ENCODE results near the gene TRAPPC3. TPM values are rescaled to one million over a fixed set of nuclear protein-coding genes. Genes with fewer than 3 reads are reported as not detected.

TRAPPC3 gene
- total RNA-seq, 2 experiments from 2014 or later = 56.7 to 56.8 TPM

GRCh38 chr1:36109041-36109679 is 40.1 kb downstream of the TRAPPC3 start:
- Mint-ChIP-seq H3K4me1 (ENCODE audit: low read depth) (peaks cover 17% of the 10 kb centered on the region), H3K4me3 (no peak overlapping the region)
- POLR2A ChIA-PET = no interaction called here

GRCh38 chr1:36108314-36108713 is 41.0 kb downstream of the TRAPPC3 start:
- H3K27me3 Mint-ChIP-seq = no peaks in the 10 kb centered on the region
- ChIA-PET POLR2A (no interaction called here), CTCF (interaction anchor here (0.7 to 1.7 kb wide), 3 partner anchors 27 to 177 kb away, joined by 3 to 4 read pairs (median 4); no protein-coding TSS in a partner anchor)
- no peak overlapping the region for H3K4me3 Mint-ChIP-seq
- intact Hi-C loops (cut with micrococcal nuclease) = no loop called here
- no peak overlapping the region for H3K27ac Mint-ChIP-seq
- no peaks in the 10 kb centered on the region for H3K36me3 Mint-ChIP-seq
- DNase-seq = no peak
- no peaks in the 10 kb centered on the region for H3K9me3 Mint-ChIP-seq
- peaks cover 17% of the 10 kb centered on the region for H3K4me1 Mint-ChIP-seq (ENCODE audit: low read depth)

More at GRCh38 chr1:36109041-36109679, 40.1 kb downstream of the TRAPPC3 start:
- Mint-ChIP-seq H3K36me3 (no peaks in the 10 kb centered on the region), H3K27me3 (no peaks in the 10 kb centered on the region), H3K27ac (no peak overlapping the region), H3K9me3 (no peaks in the 10 kb centered on the region)
- peak; percentile 62 for DNase-seq
- intact Hi-C loops (cut with micrococcal nuclease) = no loop called here
- CTCF ChIA-PET = interaction anchor here (0.6 to 1.7 kb wide), 4 partner anchors 24 to 176 kb away, joined by 3 to 4 read pairs (median 3); no protein-coding TSS in a partner anchor

- ChIA-PET CTCF (interaction anchor here (0.6 to 1.5 kb wide), 3 partner anchors 26 to 81 kb away, joined by 3 to 5 read pairs (median 4); no protein-coding TSS in a partner anchor), POLR2A (no interaction called here)
- no peaks in the 10 kb centered on the region for H3K9me3 Mint-ChIP-seq
- DNase-seq = no peak
- no peak overlapping the region for H3K4me3 Mint-ChIP-seq
- intact Hi-C loops (cut with micrococcal nuclease) = no loop called here
- no peaks in the 10 kb centered on the region for H3K27me3 Mint-ChIP-seq
- H3K27ac Mint-ChIP-seq = no peak overlapping the region
- peaks cover 17% of the 10 kb centered on the region for H3K4me1 Mint-ChIP-seq (ENCODE audit: low read depth)
- no peaks in the 10 kb centered on the region for H3K36me3 Mint-ChIP-seq
Measured at GRCh38 chr1:36107394-36107793, 41.9 kb downstream of the TRAPPC3 start.

- Mint-ChIP-seq H3K4me1 (ENCODE audit: low read depth) (peaks cover 16% of the 10 kb centered on the region), H3K9me3 (no peaks in the 10 kb centered on the region), H3K4me3 (no peak overlapping the region), H3K27ac (no peak overlapping the region), H3K27me3 (no peaks in the 10 kb centered on the region), H3K36me3 (no peaks in the 10 kb centered on the region)
- ChIA-PET POLR2A (no interaction called here), CTCF (interaction anchor here (1.0 to 1.5 kb wide), 3 partner anchors 27 to 82 kb away, joined by 4 to 5 read pairs (median 4); no protein-coding TSS in a partner anchor)
- DNase-seq = no peak
- intact Hi-C loops (cut with micrococcal nuclease) = no loop called here
Measured at GRCh38 chr1:36106269-36106668, 43.0 kb downstream of the TRAPPC3 start.

- no peaks in the 10 kb centered on the region for H3K4me1 Mint-ChIP-seq (ENCODE audit: low read depth)
- no peaks in the 10 kb centered on the region for H3K27me3 Mint-ChIP-seq
- no peak overlapping the region for H3K4me3 Mint-ChIP-seq
- no peak overlapping the region for H3K27ac Mint-ChIP-seq
- CTCF ChIA-PET = interaction anchor here (1.9 to 6.4 kb wide), 3 partner anchors 33 to 185 kb away, joined by 11 to 52 read pairs (median 15); no protein-coding TSS in a partner anchor
- no peaks in the 10 kb centered on the region for H3K9me3 Mint-ChIP-seq
- no peaks in the 10 kb centered on the region for H3K36me3 Mint-ChIP-seq
- intact Hi-C loops (cut with micrococcal nuclease) = no loop called here
- POLR2A ChIA-PET = no interaction called here
- DNase-seq = no peak
Measured at GRCh38 chr1:36101546-36101945, 47.7 kb downstream of the TRAPPC3 start.

GRCh38 chr1:36100376-36100775 is 48.9 kb downstream of the TRAPPC3 start:
- Mint-ChIP-seq H3K9me3 (no peaks in the 10 kb centered on the region), H3K27ac (no peak overlapping the region)
- intact Hi-C loops (cut with micrococcal nuclease) = no loop called here

GRCh38 chr1:36099681-36100341 is 49.5 kb downstream of the TRAPPC3 start:
- ChIA-PET CTCF (interaction anchor here (0.6 to 6.4 kb wide), 13 partner anchors 9 to 320 kb away, joined by 3 to 52 read pairs (median 4); partner anchors contain the start of gene TRAPPC3), POLR2A (interaction anchor here (0.8 kb wide), 1 partner anchor 49 kb away, joined by 3 read pairs; the partner anchor contains the start of gene TRAPPC3)
- Mint-ChIP-seq H3K27me3 (no peaks in the 10 kb centered on the region), H3K27ac (no peak overlapping the region), H3K36me3 (no peaks in the 10 kb centered on the region), H3K4me1 (ENCODE audit: low read depth) (no peaks in the 10 kb centered on the region), H3K9me3 (no peaks in the 10 kb centered on the region), H3K4me3 (no peak overlapping the region)
- intact Hi-C loops (cut with micrococcal nuclease) = loop anchor here (1.0 to 5.0 kb wide), 5 partner anchors 34 to 322 kb away; partner anchors contain the start of gene TRAPPC3
- peak; percentile 84 for DNase-seq

More at GRCh38 chr1:36100376-36100775, 48.9 kb downstream of the TRAPPC3 start:
- POLR2A ChIA-PET = interaction anchor here (0.8 kb wide), 1 partner anchor 49 kb away, joined by 3 read pairs; the partner anchor contains the start of gene TRAPPC3
- H3K4me1 Mint-ChIP-seq (ENCODE audit: low read depth) = no peaks in the 10 kb centered on the region
- H3K4me3 Mint-ChIP-seq = no peak overlapping the region
- no peak for DNase-seq
- H3K27me3 Mint-ChIP-seq = no peaks in the 10 kb centered on the region
- no peaks in the 10 kb centered on the region for H3K36me3 Mint-ChIP-seq
- CTCF ChIA-PET = interaction anchor here (0.6 to 6.4 kb wide), 13 partner anchors 10 to 320 kb away, joined by 3 to 52 read pairs (median 4); partner anchors contain the start of gene TRAPPC3

GRCh38 chr1:36098650-36099365 is 50.5 kb downstream of the TRAPPC3 start:
- no peaks in the 10 kb centered on the region for H3K27me3 Mint-ChIP-seq
- no peak overlapping the region for H3K27ac Mint-ChIP-seq
- no peaks in the 10 kb centered on the region for H3K9me3 Mint-ChIP-seq
- intact Hi-C loops (cut with micrococcal nuclease) = loop anchor here (1.0 to 5.0 kb wide), 5 partner anchors 35 to 323 kb away; partner anchors contain the start of gene TRAPPC3
- ChIA-PET POLR2A (no interaction called here), CTCF (interaction anchor here (0.6 to 1.1 kb wide), 3 partner anchors 89 to 271 kb away, joined by 3 to 5 read pairs (median 3); no protein-coding TSS in a partner anchor)
- H3K4me3 Mint-ChIP-seq = no peak overlapping the region
- DNase-seq = no peak
- no peaks in the 10 kb centered on the region for H3K36me3 Mint-ChIP-seq
- H3K4me1 Mint-ChIP-seq (ENCODE audit: low read depth) = no peaks in the 10 kb centered on the region

- no peak for DNase-seq
- H3K4me1 Mint-ChIP-seq (ENCODE audit: low read depth) = no peaks in the 10 kb centered on the region
- no peaks in the 10 kb centered on the region for H3K36me3 Mint-ChIP-seq
- no peaks in the 10 kb centered on the region for H3K27me3 Mint-ChIP-seq
- H3K9me3 Mint-ChIP-seq = no peaks in the 10 kb centered on the region
- no peak overlapping the region for H3K4me3 Mint-ChIP-seq
- ChIA-PET POLR2A (no interaction called here), CTCF (interaction anchor here (0.6 to 3.7 kb wide), 6 partner anchors 90 to 270 kb away, joined by 3 to 15 read pairs (median 4); partner anchors contain the start of gene AGO3)
- no peak overlapping the region for H3K27ac Mint-ChIP-seq
- intact Hi-C loops (cut with micrococcal nuclease) = loop anchor here (5.0 kb wide), 3 partner anchors 49 to 324 kb away; partner anchors contain the start of gene TRAPPC3
Measured at GRCh38 chr1:36097693-36098585, 51.3 kb downstream of the TRAPPC3 start.

- Mint-ChIP-seq H3K36me3 (peaks cover 7% of the 10 kb centered on the region), H3K4me3 (no peak overlapping the region), H3K4me1 (ENCODE audit: low read depth) (no peaks in the 10 kb centered on the region), H3K27ac (no peak overlapping the region), H3K9me3 (no peaks in the 10 kb centered on the region), H3K27me3 (no peaks in the 10 kb centered on the region)
- CTCF ChIA-PET = interaction anchor here (0.6 to 3.7 kb wide), 5 partner anchors 38 to 191 kb away, joined by 3 to 15 read pairs (median 4); partner anchors contain the start of gene AGO3
- intact Hi-C loops (cut with micrococcal nuclease) = loop anchor here (5.0 kb wide), 3 partner anchors 51 to 326 kb away; partner anchors contain the start of gene TRAPPC3
- peak; percentile 18 for DNase-seq
- POLR2A ChIA-PET = interaction anchor here (0.9 kb wide), 1 partner anchor 9 kb away, joined by 3 read pairs; no protein-coding TSS in a partner anchor
Measured at GRCh38 chr1:36096500-36097432, 52.5 kb downstream of the TRAPPC3 start.

All from activated CD4-positive, alpha-beta memory T cell treated with anti-CD3 and anti-CD28 coated beads for 36 hours (primary cell).